ENCODE data around the gene ZNF611. TPM values are rescaled to one million over a fixed set of nuclear protein-coding genes. Genes with fewer than 3 reads are reported as not detected.

The ZNF611 gene
- total RNA-seq, 1 donor from 2014 or later, result 24.7 TPM

DNA sequence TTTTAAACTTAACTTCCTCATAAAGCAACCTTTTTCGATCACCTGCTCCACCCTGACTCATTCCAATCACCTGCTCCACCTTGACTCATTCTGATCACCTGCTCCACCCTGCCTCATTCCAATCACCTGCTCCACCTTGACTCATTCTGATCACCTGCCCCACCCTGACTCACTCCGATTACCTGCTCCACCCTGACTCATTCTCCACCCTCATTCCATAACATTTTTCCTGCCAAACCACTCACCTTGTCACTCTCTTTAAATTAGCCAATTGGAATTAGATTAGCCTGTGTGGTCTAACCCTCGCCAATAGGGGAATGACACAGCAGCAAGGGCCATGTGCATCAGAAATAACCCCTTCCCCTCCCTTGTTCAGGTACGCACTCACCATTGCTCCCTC lies 64.8 kb downstream of the ZNF611 start:
- no peak for DNase-seq (ENCODE audit: extremely low spot score, unreplicated experiment)
- Mint-ChIP-seq H3K27me3 (no peaks in the 10 kb centered on the region), H3K4me3 (peak overlapping the region; percentile 57), H3K9me3 (peaks cover 6% of the 10 kb centered on the region), H3K27ac (peak overlapping the region; percentile 93), H3K4me1 (ENCODE audit: unreplicated experiment) (peaks cover 5% of the 10 kb centered on the region), H3K36me3 (peaks cover 33% of the 10 kb centered on the region)
- TF ChIP-seq, protein P1, sequence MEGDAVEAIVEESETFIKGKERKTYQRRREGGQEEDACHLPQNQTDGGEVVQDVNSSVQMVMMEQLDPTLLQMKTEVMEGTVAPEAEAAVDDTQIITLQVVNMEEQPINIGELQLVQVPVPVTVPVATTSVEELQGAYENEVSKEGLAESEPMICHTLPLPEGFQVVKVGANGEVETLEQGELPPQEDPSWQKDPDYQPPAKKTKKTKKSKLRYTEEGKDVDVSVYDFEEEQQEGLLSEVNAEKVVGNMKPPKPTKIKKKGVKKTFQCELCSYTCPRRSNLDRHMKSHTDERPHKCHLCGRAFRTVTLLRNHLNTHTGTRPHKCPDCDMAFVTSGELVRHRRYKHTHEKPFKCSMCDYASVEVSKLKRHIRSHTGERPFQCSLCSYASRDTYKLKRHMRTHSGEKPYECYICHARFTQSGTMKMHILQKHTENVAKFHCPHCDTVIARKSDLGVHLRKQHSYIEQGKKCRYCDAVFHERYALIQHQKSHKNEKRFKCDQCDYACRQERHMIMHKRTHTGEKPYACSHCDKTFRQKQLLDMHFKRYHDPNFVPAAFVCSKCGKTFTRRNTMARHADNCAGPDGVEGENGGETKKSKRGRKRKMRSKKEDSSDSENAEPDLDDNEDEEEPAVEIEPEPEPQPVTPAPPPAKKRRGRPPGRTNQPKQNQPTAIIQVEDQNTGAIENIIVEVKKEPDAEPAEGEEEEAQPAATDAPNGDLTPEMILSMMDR (conservative IDR thresholded peaks at IDR 0.05), result no peak

DNA sequence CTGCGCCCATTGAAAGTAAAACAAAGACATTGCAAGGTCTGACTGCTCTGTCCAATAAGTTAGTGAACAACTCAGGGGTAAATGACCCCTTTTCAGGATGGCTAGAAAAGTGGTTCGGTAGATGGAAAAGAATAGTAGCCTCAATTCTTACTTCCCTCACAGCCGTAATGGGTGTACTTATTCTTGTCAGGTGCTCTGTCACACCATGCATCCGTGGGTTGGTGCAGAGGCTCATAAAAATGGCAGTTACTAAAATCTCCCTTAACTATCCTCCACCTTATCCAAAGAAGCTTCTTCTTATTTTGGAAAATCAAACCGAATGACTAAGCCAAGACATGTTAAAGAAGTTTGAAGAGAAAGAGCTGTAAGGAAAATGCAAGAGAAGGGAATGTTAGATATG lies 65.3 kb downstream of the ZNF611 start:
- H3K9me3 Mint-ChIP-seq, result peaks cover 6% of the 10 kb centered on the region
- peak overlapping the region; percentile 57 for H3K4me3 Mint-ChIP-seq
- no peaks in the 10 kb centered on the region for H3K27me3 Mint-ChIP-seq
- no peak for DNase-seq (ENCODE audit: extremely low spot score, unreplicated experiment)
- H3K4me1 Mint-ChIP-seq (ENCODE audit: unreplicated experiment), result peaks cover 8% of the 10 kb centered on the region
- peaks cover 29% of the 10 kb centered on the region for H3K36me3 Mint-ChIP-seq
- TF ChIP-seq, protein P1 (conservative IDR thresholded peaks at IDR 0.05), result no peak
- peak overlapping the region; percentile 93 for H3K27ac Mint-ChIP-seq

DNA sequence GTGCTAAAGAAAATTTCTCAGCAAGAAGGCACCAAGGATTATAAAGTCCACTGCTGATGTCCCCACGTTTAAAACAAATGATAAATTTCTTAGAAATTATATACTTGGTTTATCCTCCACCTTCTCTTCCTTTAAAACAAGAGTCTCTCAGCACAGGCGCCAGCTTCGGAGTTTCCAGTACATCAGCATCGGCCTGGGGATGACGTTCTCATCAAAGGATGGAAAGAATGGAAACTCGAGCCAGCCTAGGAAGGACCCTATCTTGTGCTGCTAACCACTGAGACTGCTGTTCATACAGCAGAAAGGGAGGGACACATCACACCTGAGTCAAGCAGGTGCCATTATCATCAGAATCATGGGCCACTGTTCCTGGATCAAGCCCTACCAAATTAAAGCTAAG lies 66.9 kb downstream of the ZNF611 start:
- Mint-ChIP-seq H3K27me3 (no peaks in the 10 kb centered on the region), H3K27ac (peak overlapping the region; percentile 93), H3K4me1 (ENCODE audit: unreplicated experiment) (peaks cover 9% of the 10 kb centered on the region), H3K36me3 (peaks cover 29% of the 10 kb centered on the region), H3K9me3 (peaks cover 6% of the 10 kb centered on the region), H3K4me3 (no peak overlapping the region)
- no peak for DNase-seq (ENCODE audit: extremely low spot score, unreplicated experiment)
- TF ChIP-seq, protein P1 (conservative IDR thresholded peaks at IDR 0.05), result no peak

DNA sequence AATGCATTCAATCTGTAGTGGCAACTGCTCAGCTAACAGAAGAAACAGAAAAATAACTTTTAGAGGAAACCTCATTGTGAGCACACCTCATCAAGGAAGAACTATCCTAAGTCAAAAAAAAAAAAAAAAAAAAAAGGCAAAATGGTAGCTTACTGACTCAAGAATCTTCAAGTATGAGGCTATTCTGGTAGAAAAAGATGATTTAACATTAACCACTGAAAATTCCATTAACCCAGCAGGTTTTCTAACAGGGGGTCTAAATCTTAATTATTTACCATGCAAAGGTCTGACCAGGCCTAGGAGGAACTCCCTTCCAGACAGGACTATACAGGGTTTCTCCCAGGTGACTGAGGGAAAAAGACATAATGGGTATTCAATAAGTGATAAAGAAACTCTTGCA lies 68.3 kb downstream of the ZNF611 start:
- peak overlapping the region; percentile 9 for H3K27ac Mint-ChIP-seq
- peaks cover 35% of the 10 kb centered on the region for H3K36me3 Mint-ChIP-seq
- no peak overlapping the region for H3K4me3 Mint-ChIP-seq
- no peaks in the 10 kb centered on the region for H3K27me3 Mint-ChIP-seq
- TF ChIP-seq, protein P1 (conservative IDR thresholded peaks at IDR 0.05), result no peak
- DNase-seq (ENCODE audit: extremely low spot score, unreplicated experiment), result no peak
- peaks cover 6% of the 10 kb centered on the region for H3K9me3 Mint-ChIP-seq
- peaks cover 9% of the 10 kb centered on the region for H3K4me1 Mint-ChIP-seq (ENCODE audit: unreplicated experiment)

- DNase-seq (ENCODE audit: extremely low spot score, unreplicated experiment), result no peak
- Mint-ChIP-seq H3K4me3 (peak overlapping the region; percentile 2), H3K36me3 (peaks cover 39% of the 10 kb centered on the region), H3K27me3 (no peaks in the 10 kb centered on the region), H3K4me1 (ENCODE audit: unreplicated experiment) (peaks cover 9% of the 10 kb centered on the region), H3K27ac (peak overlapping the region; percentile 63), H3K9me3 (peaks cover 6% of the 10 kb centered on the region)
- TF ChIP-seq, protein P1 (conservative IDR thresholded peaks at IDR 0.05), result no peak
These were observed 69.3 kb downstream of the ZNF611 start for GRCh38 chr19:52665529-52665928.

DNA sequence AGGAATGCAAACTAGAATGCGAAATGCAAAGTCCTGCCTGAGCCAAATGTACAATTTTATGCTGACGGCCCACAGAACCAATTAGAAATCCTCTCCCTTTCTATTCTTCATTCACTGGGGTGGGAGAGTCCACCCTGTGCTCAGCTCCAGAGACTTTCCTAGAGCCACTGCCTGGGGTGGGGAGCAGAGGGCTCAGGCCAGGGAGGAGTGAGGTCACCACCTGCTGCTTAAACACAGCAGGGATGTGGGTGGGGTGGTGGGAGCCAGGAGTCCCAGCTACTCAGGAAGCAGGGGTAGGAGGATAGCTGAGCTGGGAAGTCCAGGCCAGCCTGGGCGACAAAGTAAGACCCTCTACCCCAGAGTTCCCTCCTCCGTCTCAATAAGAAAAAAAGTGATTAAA lies 69.8 kb downstream of the ZNF611 start:
- TF ChIP-seq, protein P1 (conservative IDR thresholded peaks at IDR 0.05), result no peak
- no peak for DNase-seq (ENCODE audit: extremely low spot score, unreplicated experiment)
- H3K4me3 Mint-ChIP-seq, result no peak overlapping the region
- H3K36me3 Mint-ChIP-seq, result peaks cover 41% of the 10 kb centered on the region
- H3K9me3 Mint-ChIP-seq, result peaks cover 3% of the 10 kb centered on the region
- H3K27me3 Mint-ChIP-seq, result no peaks in the 10 kb centered on the region
- peak overlapping the region; percentile 63 for H3K27ac Mint-ChIP-seq
- H3K4me1 Mint-ChIP-seq (ENCODE audit: unreplicated experiment), result peaks cover 9% of the 10 kb centered on the region
